ENCODE data around the gene ATR.
"Not testable (repeated sequence)": the region's sequence is repeated elsewhere in the genome, so short reads cannot be mapped to it uniquely, and the experiment has no call there.

The ATR gene

GRCh38 chr3:142447301-142447851, 131.2 kb downstream of the ATR start:
- DNase-seq: no peak

GRCh38 chr3:142445816-142446254, 132.7 kb downstream of the ATR start:
- no peak for DNase-seq

- no peak for DNase-seq
Observed at GRCh38 chr3:142444343-142444742, 134.2 kb downstream of the ATR start.

- not testable (repeated sequence) for DNase-seq
Observed at GRCh38 chr3:142443060-142443459, 135.5 kb downstream of the ATR start.

GRCh38 chr3:142439499-142440220, 138.9 kb downstream of the ATR start:
- not testable (repeated sequence) for DNase-seq

GRCh38 chr3:142438096-142438495, 140.4 kb downstream of the ATR start:
- not testable (repeated sequence) for DNase-seq

GRCh38 chr3:142436951-142437585, 141.5 kb downstream of the ATR start:
- DNase-seq: no peak

GRCh38 chr3:142434503-142434902, 144.0 kb downstream of the ATR start:
- DNase-seq: no peak

- no peak for DNase-seq
Observed at GRCh38 chr3:142433110-142433509, 145.4 kb downstream of the ATR start.

GRCh38 chr3:142429582-142429981, 149.0 kb downstream of the ATR start:
- no peak for DNase-seq

- DNase-seq: no peak
Observed at GRCh38 chr3:142424754-142425153, 153.8 kb downstream of the ATR start.

- no peak for DNase-seq
Observed at GRCh38 chr3:142418926-142419592, 159.5 kb downstream of the ATR start.

GRCh38 chr3:142417302-142417701, 161.2 kb downstream of the ATR start:
- no peak for DNase-seq

- DNase-seq: not testable (repeated sequence)
Observed at GRCh38 chr3:142400537-142400936, 178.0 kb downstream of the ATR start.
